IPS DF 6.9 (cell line): ENCODE measurements around the gene MS4A8.
"Not testable (repeated sequence)": the region's sequence is repeated elsewhere in the genome, so short reads cannot be mapped to it uniquely, and the experiment has no call there.

Experiments used
- DNase-seq: peaks from one replicate; pipeline ENCODE4 v3.0.0-alpha.2; 2013; ENCODE audit warnings: low read depth, low spot score
- H3K27ac ChIP-seq: one replicate; pipeline ENCODE4 v1.5.1; 2013; ENCODE audit warnings: low read length, control low read depth
- H3K27me3 ChIP-seq: 2 replicates; pipeline ENCODE4 v1.6.1; 2013; ENCODE audit warnings: mild to moderate bottlenecking, low read length; ENCODE audit not compliant: control insufficient read depth, insufficient read depth
- H3K36me3 ChIP-seq: 2 replicates; pipeline ENCODE4 v1.6.1; 2013; ENCODE audit warnings: low read length; ENCODE audit not compliant: control insufficient read depth, insufficient read depth
- H3K4me1 ChIP-seq: 2 replicates; pipeline ENCODE4 v1.6.1; 2013; ENCODE audit warnings: low read length; ENCODE audit not compliant: control insufficient read depth, insufficient read depth
- H3K4me3 ChIP-seq: 2 replicates; pipeline ENCODE4 v1.5.1; 2013; ENCODE audit warnings: mild to moderate bottlenecking, low read length
- H3K9me3 ChIP-seq: 2 replicates; pipeline ENCODE4 v1.6.1; 2013; ENCODE audit warnings: low read length, inconsistent platforms; ENCODE audit not compliant: control insufficient read depth, insufficient read depth
- WGBS: extraction: QIAGEN DNeasy Blood & Tissue Kit; methylation state at CpG from one replicate; pipeline ENCODE4 v1.1.7; 2013; ENCODE audit warnings: mixed read lengths, missing lambda C conversion rate; ENCODE audit not compliant: insufficient read length, insufficient coverage; 5-methylcytosine and 5-hydroxymethylcytosine counted together

Gene MS4A8, protein sequence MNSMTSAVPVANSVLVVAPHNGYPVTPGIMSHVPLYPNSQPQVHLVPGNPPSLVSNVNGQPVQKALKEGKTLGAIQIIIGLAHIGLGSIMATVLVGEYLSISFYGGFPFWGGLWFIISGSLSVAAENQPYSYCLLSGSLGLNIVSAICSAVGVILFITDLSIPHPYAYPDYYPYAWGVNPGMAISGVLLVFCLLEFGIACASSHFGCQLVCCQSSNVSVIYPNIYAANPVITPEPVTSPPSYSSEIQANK

DNA sequence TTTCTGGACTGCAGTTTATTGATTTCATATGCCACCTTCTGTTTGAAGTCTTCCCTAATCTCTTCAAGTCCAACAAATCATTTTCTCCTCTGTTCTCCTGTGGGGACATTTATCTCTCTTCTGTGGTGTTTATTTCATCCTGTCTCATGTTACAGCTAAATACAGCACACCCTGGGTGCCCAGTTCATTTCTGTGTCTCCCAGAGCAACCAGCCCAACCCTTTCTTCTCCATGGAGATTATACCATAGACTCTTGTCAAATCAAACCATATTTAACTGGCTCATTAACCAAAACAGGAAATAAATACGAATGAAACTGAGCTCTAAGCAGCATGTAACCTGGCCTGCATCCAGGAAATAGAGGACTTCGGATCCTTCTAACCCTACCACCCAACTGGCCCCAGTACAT lies at the start of gene MS4A8:
Gene MS4A8 (plus strand): TSS at position 329 of the 408 bp plus-strand sequence. CDS start 1,249 bp downstream, outside the sequence.
- H3K9me3 ChIP-seq: no peaks in the 10 kb centered on the region
- H3K36me3 ChIP-seq: no peaks in the 10 kb centered on the region
- WGBS: no CpG with 5 or more reads among the region's 2 CpGs
- no peak within 1 kb of the TSS for H3K4me3 ChIP-seq
- H3K27ac ChIP-seq: no peak within 1 kb of the TSS
- no peak for DNase-seq
- no peaks in the 10 kb centered on the region for H3K27me3 ChIP-seq
- H3K4me1 ChIP-seq: no peaks in the 10 kb centered on the region

GRCh38 chr11:60657888-60658287 lies 41.5 kb upstream of the MS4A8 start:
- no peaks in the 10 kb centered on the region for H3K27me3 ChIP-seq
- no CpG with 5 or more reads among the region's 4 CpGs for WGBS
- H3K9me3 ChIP-seq: no peaks in the 10 kb centered on the region
- H3K27ac ChIP-seq: no peak overlapping the region
- no peak for DNase-seq
- no peaks in the 10 kb centered on the region for H3K4me1 ChIP-seq
- H3K4me3 ChIP-seq: no peak overlapping the region
- no peaks in the 10 kb centered on the region for H3K36me3 ChIP-seq

GRCh38 chr11:60658409-60658808 lies 41.0 kb upstream of the MS4A8 start:
- Histone ChIP-seq H3K4me1 (no peaks in the 10 kb centered on the region), H3K27ac (no peak overlapping the region), H3K9me3 (no peaks in the 10 kb centered on the region), H3K27me3 (no peaks in the 10 kb centered on the region), H3K4me3 (no peak overlapping the region), H3K36me3 (no peaks in the 10 kb centered on the region)
- WGBS: no CpG with 5 or more reads among the region's 1 CpG
- no peak for DNase-seq

DNA sequence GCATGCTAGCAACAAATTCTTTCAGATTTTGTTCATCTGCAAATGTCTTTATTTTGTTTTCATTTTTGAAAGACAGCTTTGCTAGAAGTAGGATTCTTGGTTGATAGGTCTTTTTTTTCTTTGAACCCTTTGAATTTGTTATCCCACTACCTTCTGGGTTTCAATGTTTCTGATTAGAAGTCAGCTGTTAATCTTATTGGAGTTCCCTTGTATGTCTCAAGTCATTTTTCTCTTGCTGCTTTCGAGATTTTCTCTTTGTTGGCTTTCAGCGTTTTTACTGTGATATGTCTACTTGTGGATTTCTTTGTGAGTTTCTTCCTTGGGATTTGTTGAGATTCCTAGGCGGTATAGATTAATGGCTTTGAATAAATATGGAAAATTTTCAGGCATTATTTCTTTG lies 27.2 kb upstream of the MS4A8 start:
- Histone ChIP-seq H3K36me3 (no peaks in the 10 kb centered on the region), H3K27me3 (no peaks in the 10 kb centered on the region), H3K27ac (no peak overlapping the region), H3K4me3 (no peak overlapping the region), H3K9me3 (no peaks in the 10 kb centered on the region), H3K4me1 (no peaks in the 10 kb centered on the region)
- WGBS: no CpG with 5 or more reads among the region's 3 CpGs
- DNase-seq: no peak

GRCh38 chr11:60678231-60678630 lies 21.2 kb upstream of the MS4A8 start:
- H3K9me3 ChIP-seq, DNase-seq, H3K36me3 ChIP-seq, H3K4me1 ChIP-seq, H3K4me3 ChIP-seq, H3K27me3 ChIP-seq, H3K27ac ChIP-seq: not testable (repeated sequence)
- no CpG with 5 or more reads among the region's 2 CpGs for WGBS

DNA sequence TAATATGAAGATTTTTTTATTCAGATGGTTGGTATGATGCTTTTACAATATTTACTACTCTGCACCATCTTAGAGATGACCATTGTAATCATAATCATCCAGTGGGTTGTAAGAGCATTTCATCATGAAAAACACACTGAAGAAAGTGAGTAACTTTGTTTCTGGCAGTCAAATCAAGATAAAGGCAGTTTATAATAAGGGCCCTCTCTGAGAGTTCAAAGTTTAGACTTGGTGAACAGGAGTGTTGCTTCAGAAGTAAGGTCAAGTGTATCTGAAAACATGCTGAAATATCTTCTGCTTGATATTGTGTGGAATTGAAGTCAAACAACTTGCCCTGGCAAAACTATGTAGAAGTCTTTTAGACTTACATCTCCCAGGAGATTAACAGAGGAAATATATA lies 19.5 kb upstream of the MS4A8 start:
- Histone ChIP-seq H3K36me3 (no peaks in the 10 kb centered on the region), H3K4me3 (no peak overlapping the region), H3K4me1 (no peaks in the 10 kb centered on the region), H3K27me3 (no peaks in the 10 kb centered on the region), H3K27ac (no peak overlapping the region), H3K9me3 (peaks cover 1% of the 10 kb centered on the region; the same call in 1 of the 2 replicates)
- no peak for DNase-seq

DNA sequence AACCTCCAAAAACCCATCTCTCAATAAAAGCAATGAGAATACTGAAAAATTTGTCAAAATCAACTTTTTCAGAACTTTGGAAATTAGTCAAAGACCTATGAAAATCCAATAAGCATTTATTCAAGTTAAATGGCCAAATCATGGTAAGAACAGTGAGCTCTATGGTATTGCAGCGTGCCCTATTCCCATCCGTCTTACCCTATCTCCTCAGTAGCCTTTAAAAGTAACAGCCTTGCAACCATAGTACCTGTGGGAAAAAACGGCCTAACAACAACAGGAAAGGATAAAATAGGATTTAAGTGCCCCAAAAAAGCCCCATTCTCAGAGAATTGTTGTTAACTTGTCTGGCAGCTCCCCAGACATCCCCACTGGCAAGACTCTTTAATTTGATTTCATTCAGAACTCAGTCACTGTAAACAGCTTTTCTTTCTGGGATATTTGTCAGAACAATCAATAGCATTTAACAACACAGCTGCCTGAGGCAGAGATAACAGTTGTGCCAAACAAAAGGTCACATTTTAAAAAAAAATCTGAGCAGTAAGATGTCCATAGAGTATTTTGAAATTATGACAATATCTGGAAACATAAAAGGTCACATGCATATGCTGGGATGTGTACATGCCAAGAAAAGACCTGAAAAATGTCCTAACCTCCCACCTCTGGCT lies 18.8 kb upstream of the MS4A8 start:
- Histone ChIP-seq H3K4me1 (no peaks in the 10 kb centered on the region), H3K4me3 (no peak overlapping the region), H3K36me3 (no peaks in the 10 kb centered on the region), H3K27me3 (no peaks in the 10 kb centered on the region), H3K27ac (no peak overlapping the region), H3K9me3 (peaks cover 1% of the 10 kb centered on the region; the same call in 1 of the 2 replicates)
- no peak for DNase-seq
- WGBS: no CpG with 5 or more reads among the region's 3 CpGs

DNA sequence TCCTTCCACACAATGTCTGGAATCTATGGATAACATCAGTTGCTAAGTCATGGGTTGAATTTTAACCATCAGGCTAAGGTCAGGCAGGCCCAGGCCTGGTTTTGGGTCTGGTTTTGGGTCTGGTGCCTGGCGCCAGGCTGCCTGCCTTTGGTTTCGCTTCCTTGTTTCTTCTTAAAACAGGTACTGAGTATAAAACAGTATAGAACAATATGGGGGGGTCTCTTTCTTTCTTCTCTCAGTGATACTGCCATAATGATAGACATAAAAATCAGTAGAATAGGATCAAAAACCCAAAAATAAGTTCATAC lies 14.9 kb upstream of the MS4A8 start:
- H3K36me3 ChIP-seq, DNase-seq, H3K27ac ChIP-seq, H3K4me3 ChIP-seq, H3K4me1 ChIP-seq, H3K9me3 ChIP-seq, H3K27me3 ChIP-seq: not testable (repeated sequence)
- WGBS: no CpG with 5 or more reads among the region's 2 CpGs

GRCh38 chr11:60691661-60692060 lies 7.8 kb upstream of the MS4A8 start:
- Histone ChIP-seq H3K4me1 (no peaks in the 10 kb centered on the region), H3K27me3 (no peaks in the 10 kb centered on the region), H3K36me3 (no peaks in the 10 kb centered on the region), H3K27ac (no peak overlapping the region), H3K9me3 (no peaks in the 10 kb centered on the region), H3K4me3 (no peak overlapping the region)
- no CpG with 5 or more reads among the region's 5 CpGs for WGBS
- DNase-seq: no peak

GRCh38 chr11:60699936-60700335 lies 524 bp downstream of the MS4A8 start:
- Histone ChIP-seq H3K9me3 (no peaks in the 10 kb centered on the region), H3K36me3 (no peaks in the 10 kb centered on the region), H3K27me3 (no peaks in the 10 kb centered on the region), H3K4me1 (no peaks in the 10 kb centered on the region), H3K27ac (no peak overlapping the region), H3K4me3 (no peak overlapping the region)
- no peak for DNase-seq
- WGBS: no CpG with 5 or more reads among the region's 5 CpGs
